CD14-positive monocyte (primary cell): ENCODE measurements around the gene SPEN. TPM values are rescaled to one million over a fixed set of nuclear protein-coding genes. Genes with fewer than 3 reads are reported as not detected.

Experiments
- DNase-seq, 3 donors: peaks; one replicate each; pipeline ENCODE4 v3.0.0-alpha.2; 2011 to 2022
- H2AFZ ChIP-seq: 2 replicates; pipeline ENCODE4 v1.6.0; 2012; ENCODE audit warnings: mild to moderate bottlenecking, low read depth, low read length, inconsistent platforms; ENCODE audit not compliant: insufficient read depth, poor library complexity, severe bottlenecking
- H3K27ac ChIP-seq, 2 donors: 1 replicate in 1 of 2; 2 replicates in 1 of 2; pipeline ENCODE4 v1.5.1; 2012 to 2013; ENCODE audit warnings: low read length in 2 of 2, control low read depth in 1 of 2, inconsistent platforms in 1 of 2, low read depth in 1 of 2, mild to moderate bottlenecking in 1 of 2
- H3K27me3 ChIP-seq, 2 donors: one replicate each; pipeline versions ENCODE4 v1.6.0 to v1.6.1; 2011 to 2013; ENCODE audit warnings: low read length in 2 of 2; ENCODE audit not compliant: control insufficient read depth in 2 of 2, insufficient read depth in 2 of 2
- H3K36me3 ChIP-seq, 2 donors: replicated peaks in 1 of 2; 1 replicate in 1 of 2; 2 replicates in 1 of 2; pipeline versions ENCODE4 v1.5.1 to v1.6.1; 2012 to 2013; ENCODE audit warnings: low read length in 2 of 2, control low read depth in 1 of 2, inconsistent platforms in 1 of 2, mild to moderate bottlenecking in 1 of 2; ENCODE audit not compliant: insufficient read depth in 2 of 2, control insufficient read depth in 1 of 2
- H3K4me1 ChIP-seq, 2 donors: 1 replicate in 1 of 2; 2 replicates in 1 of 2; pipeline versions ENCODE4 v1.5.1 to v1.6.1; 2012 to 2013; ENCODE audit warnings: low read length in 2 of 2, control low read depth in 1 of 2, inconsistent platforms in 1 of 2, mild to moderate bottlenecking in 1 of 2, moderate library complexity in 1 of 2; ENCODE audit not compliant: insufficient read depth in 2 of 2, control insufficient read depth in 1 of 2
- H3K4me2 ChIP-seq: replicated peaks from 2 replicates; pipeline ENCODE3; 2012; ENCODE audit warnings: low read length, moderate library complexity, mild to moderate bottlenecking; ENCODE audit not compliant: poor library complexity, severe bottlenecking; ENCODE audit errors: extremely low read depth
- H3K4me3 ChIP-seq, 3 experiments: fragments of 200-600 bp in 1 of 3; sonication (generic) in 1 of 3; replicated peaks in 1 of 3; 1 replicate in 2 of 3; 2 replicates in 1 of 3; pipeline ENCODE4 v1.5.1; 2011 to 2013; ENCODE audit warnings: low read length in 3 of 3, mild to moderate bottlenecking in 3 of 3, control low read depth in 2 of 3, low read depth in 2 of 3, inconsistent platforms in 1 of 3, moderate library complexity in 1 of 3
- H3K79me2 ChIP-seq: 2 replicates; pipeline ENCODE4 v1.6.0; 2012; ENCODE audit warnings: mild to moderate bottlenecking, control low read depth, inconsistent platforms, low read length, moderate library complexity; ENCODE audit not compliant: insufficient read depth
- H3K9ac ChIP-seq: 2 replicates; pipeline ENCODE4 v1.6.0; 2017; ENCODE audit warnings: low read length, mild to moderate bottlenecking; ENCODE audit not compliant: insufficient read depth, poor library complexity, severe bottlenecking
- H3K9me3 ChIP-seq, 2 donors: replicated peaks in 1 of 2; 1 replicate in 1 of 2; 2 replicates in 1 of 2; pipeline versions ENCODE4 v1.5.1 to v1.6.1; 2012 to 2013; ENCODE audit warnings: low read length in 2 of 2, control low read depth in 1 of 2; ENCODE audit not compliant: control insufficient read depth in 1 of 2, insufficient read depth in 1 of 2
- H4K20me1 ChIP-seq: 2 replicates; pipeline ENCODE4 v1.6.0; 2012; ENCODE audit warnings: mild to moderate bottlenecking, low read length, control low read depth, moderate library complexity; ENCODE audit not compliant: insufficient read depth
- H3K27ac Mint-ChIP-seq, 7 donors: one replicate each; pipeline ENCODE4 v1.8.0; 2020; ENCODE audit warnings: mild to moderate bottlenecking in 7 of 7, mixed read lengths in 7 of 7, moderate library complexity in 6 of 7, inconsistent platforms in 2 of 7
- H3K27me3 Mint-ChIP-seq, 3 donors: one replicate each; pipeline ENCODE4 v1.8.0; 2021 to 2022; ENCODE audit warnings: low read depth in 3 of 3, mild to moderate bottlenecking in 3 of 3, mixed read lengths in 3 of 3, moderate library complexity in 3 of 3, inconsistent platforms in 1 of 3
- H3K36me3 Mint-ChIP-seq, 2 donors: one replicate each; pipeline ENCODE4 v1.8.0; 2020; ENCODE audit warnings: mixed read lengths in 2 of 2, inconsistent platforms in 1 of 2, mild to moderate bottlenecking in 1 of 2
- H3K4me1 Mint-ChIP-seq: one replicate; pipeline ENCODE4 v1.8.0; 2020; ENCODE audit warnings: mild to moderate bottlenecking, mixed read lengths
- H3K4me3 Mint-ChIP-seq, 2 donors: one replicate each; pipeline ENCODE4 v1.8.0; 2020; ENCODE audit warnings: mild to moderate bottlenecking in 2 of 2, mixed read lengths in 2 of 2, moderate library complexity in 1 of 2
- H3K9me3 Mint-ChIP-seq, 7 donors: one replicate each; pipeline ENCODE4 v1.8.0; 2020 to 2022; ENCODE audit warnings: mixed read lengths in 7 of 7, mild to moderate bottlenecking in 6 of 7, moderate library complexity in 6 of 7, inconsistent platforms in 2 of 7
- WGBS: methylation state at CpG from one replicate; pipeline ENCODE4 v1.1.5; 2013; ENCODE audit warnings: missing lambda C conversion rate; ENCODE audit not compliant: insufficient coverage; 5-methylcytosine and 5-hydroxymethylcytosine counted together
- intact Hi-C, 2 donors: fragments of 100-400 bp; cut with micrococcal nuclease; formaldehyde crosslinking; loops; one replicate each; pipeline versions ENCODE4 v1.15.0 to v1.15.1; 2023
- polyA plus RNA-seq, 3 donors: library from polyadenylated mRNA; depleted of rRNA in 1 of 3; unstranded in 2 of 3; stranded (reverse) in 1 of 3; fragments of 300-500 nt in 2 of 3; fragments of >200 nt in 1 of 3; fragmentation: Illumina TruSeq in 2 of 3; gene quantifications; 1 replicate in 2 of 3; 2 replicates in 1 of 3; pipeline ENCODE4 v1.2.3, GENCODE V29; 2012 to 2021
- TF ChIP-seq, protein P1 (sequence below): fragments of 200-600 bp; IDR thresholded peaks from one replicate; pipeline ENCODE4 v1.8.0; 2022; ENCODE audit warnings: antibody characterized with exemption, mild to moderate bottlenecking

Gene SPEN
- polyA plus RNA-seq, 3 donors: 3.1 to 30.9 (median 6.1) TPM

DNA sequence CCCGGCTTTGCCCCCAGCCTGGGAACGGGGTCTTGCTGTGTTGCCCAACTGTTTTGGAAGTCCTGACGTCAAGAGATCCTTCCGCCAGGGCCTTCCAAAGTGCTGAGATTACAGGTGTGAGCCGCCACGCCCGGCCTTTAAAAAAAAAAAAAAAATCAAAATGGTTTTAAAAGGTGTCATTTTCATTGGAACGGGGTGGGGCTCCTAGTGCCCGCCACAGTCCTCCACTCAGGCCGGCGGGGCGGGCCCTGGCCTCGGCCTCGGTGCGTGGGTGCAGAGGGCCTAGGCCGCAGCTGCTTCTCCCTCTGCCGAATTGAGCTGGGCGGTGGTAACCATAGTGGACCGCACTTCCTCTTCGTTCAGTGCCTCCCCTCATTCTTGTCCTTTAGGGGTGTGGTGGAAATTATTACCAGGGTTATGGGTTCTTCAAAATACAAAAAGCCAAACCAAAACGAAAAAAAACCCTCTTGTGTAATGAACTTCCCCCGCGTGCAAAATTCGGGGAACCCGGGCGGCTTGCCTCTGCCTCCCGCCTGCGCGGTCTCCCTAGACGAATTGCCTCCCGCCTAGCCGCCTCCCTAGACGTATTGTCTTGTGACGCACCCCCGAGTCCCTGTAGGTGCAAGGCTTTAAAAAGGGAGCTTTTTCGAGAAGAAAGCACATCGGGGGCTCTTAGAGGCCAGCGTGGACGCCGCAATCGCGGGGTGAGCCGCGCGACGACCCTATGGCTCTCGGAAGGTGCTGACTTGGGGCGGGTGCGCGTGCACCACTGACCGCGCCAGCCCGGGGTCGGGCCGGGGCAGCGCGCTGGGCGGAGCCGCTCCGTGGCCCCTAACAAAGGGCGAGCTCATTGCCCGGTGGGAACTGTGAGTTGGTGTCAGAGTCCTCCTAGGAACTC lies 10.5 kb upstream of the SPEN start:
- Mint-ChIP-seq H3K36me3 (peaks cover under 1% of the 10 kb centered on the region in 2 donors), H3K4me1 (peaks cover 31% of the 10 kb centered on the region), H3K27ac (peak overlapping the region; percentile 97 to 99 (median 98)), H3K4me3 (peak overlapping the region; percentile 84 to 94), H3K9me3 (peaks cover 0 to 1% (median 0%) of the 10 kb centered on the region in 7 donors), H3K27me3 (no peaks in the 10 kb centered on the region)
- H4K20me1 ChIP-seq: no peaks in the 10 kb centered on the region
- no peaks in the 10 kb centered on the region for H3K9me3 ChIP-seq
- H3K79me2 ChIP-seq: peaks cover 40% of the 10 kb centered on the region
- H3K9ac ChIP-seq: peak overlapping the region; percentile 87
- peak overlapping the region; percentile 98 to 99 for H3K27ac ChIP-seq
- peak; percentile 89 to 94 (median 92) for DNase-seq
- intact Hi-C loops: loop anchor here in 1 of 2 donors (5.0 kb wide), 1 partner anchor 50 kb away; no protein-coding TSS in a partner anchor
- peak overlapping the region; percentile 87 for H3K4me2 ChIP-seq
- H3K27me3 ChIP-seq: no peaks in the 10 kb centered on the region
- H3K36me3 ChIP-seq: no peaks in the 10 kb centered on the region
- 14% methylated on average over 49 of the region's 62 CpGs for WGBS
- H3K4me3 ChIP-seq: peak overlapping the region; percentile 41 to 96 (median 58)
- H3K4me1 ChIP-seq: peaks cover 40 to 51% of the 10 kb centered on the region in 2 donors
- peak overlapping the region; percentile 91 for H2AFZ ChIP-seq
- TF ChIP-seq, protein P1, sequence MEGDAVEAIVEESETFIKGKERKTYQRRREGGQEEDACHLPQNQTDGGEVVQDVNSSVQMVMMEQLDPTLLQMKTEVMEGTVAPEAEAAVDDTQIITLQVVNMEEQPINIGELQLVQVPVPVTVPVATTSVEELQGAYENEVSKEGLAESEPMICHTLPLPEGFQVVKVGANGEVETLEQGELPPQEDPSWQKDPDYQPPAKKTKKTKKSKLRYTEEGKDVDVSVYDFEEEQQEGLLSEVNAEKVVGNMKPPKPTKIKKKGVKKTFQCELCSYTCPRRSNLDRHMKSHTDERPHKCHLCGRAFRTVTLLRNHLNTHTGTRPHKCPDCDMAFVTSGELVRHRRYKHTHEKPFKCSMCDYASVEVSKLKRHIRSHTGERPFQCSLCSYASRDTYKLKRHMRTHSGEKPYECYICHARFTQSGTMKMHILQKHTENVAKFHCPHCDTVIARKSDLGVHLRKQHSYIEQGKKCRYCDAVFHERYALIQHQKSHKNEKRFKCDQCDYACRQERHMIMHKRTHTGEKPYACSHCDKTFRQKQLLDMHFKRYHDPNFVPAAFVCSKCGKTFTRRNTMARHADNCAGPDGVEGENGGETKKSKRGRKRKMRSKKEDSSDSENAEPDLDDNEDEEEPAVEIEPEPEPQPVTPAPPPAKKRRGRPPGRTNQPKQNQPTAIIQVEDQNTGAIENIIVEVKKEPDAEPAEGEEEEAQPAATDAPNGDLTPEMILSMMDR: no peak

DNA sequence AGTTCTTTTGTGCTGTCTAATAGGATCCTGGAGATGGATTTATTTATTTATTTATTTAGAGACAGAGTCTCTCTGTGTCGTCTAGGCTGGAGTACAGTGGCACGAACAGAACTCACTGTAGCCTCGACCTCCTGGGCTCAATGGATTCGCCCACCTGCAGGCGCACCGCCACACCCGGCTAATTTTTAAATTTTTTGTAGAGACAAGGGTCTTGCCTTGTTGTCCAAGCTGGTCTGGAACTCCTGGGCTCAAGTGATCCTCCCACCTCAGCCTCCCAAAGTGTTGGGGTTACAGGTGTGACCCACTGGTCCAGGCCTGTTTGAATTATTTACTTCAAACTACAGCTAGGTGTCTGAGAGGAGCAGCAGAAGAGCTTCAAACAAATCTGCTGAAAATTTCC lies 9.6 kb upstream of the SPEN start:
- H3K4me3 ChIP-seq: peak overlapping the region; percentile 41 to 96 (median 58)
- Mint-ChIP-seq H3K36me3 (no peaks in the 10 kb centered on the region), H3K4me3 (peak overlapping the region; percentile 84 to 94), H3K27me3 (no peaks in the 10 kb centered on the region), H3K9me3 (peaks cover 0 to 1% (median 0%) of the 10 kb centered on the region in 7 donors), H3K27ac (peak overlapping the region; percentile 97 to 99 (median 98)), H3K4me1 (peaks cover 25% of the 10 kb centered on the region)
- peak overlapping the region; percentile 91 for H2AFZ ChIP-seq
- intact Hi-C loops: loop anchor here in 1 of 2 donors (5.0 kb wide), 1 partner anchor 49 kb away; no protein-coding TSS in a partner anchor
- no peaks in the 10 kb centered on the region for H3K9me3 ChIP-seq
- H3K4me2 ChIP-seq: peak overlapping the region; percentile 87
- peak overlapping the region; percentile 87 for H3K9ac ChIP-seq
- no peak for DNase-seq
- H3K36me3 ChIP-seq: no peaks in the 10 kb centered on the region
- H3K4me1 ChIP-seq: peaks cover 31 to 42% of the 10 kb centered on the region in 2 donors
- H4K20me1 ChIP-seq: no peaks in the 10 kb centered on the region
- H3K27me3 ChIP-seq: no peaks in the 10 kb centered on the region
- TF ChIP-seq, protein P1: no peak
- WGBS: no CpG with 5 or more reads among the region's 7 CpGs
- H3K79me2 ChIP-seq: peaks cover 34% of the 10 kb centered on the region
- peak overlapping the region; percentile 98 to 99 for H3K27ac ChIP-seq
